Peyer's patch (tissue), 4 donors: ENCODE measurements around the gene TNFRSF13B. TPM values are rescaled to one million over a fixed set of nuclear protein-coding genes. Genes with fewer than 3 reads are reported as not detected.
"Not testable (repeated sequence)": the region's sequence is repeated elsewhere in the genome, so short reads cannot be mapped to it uniquely, and the experiment has no call there.

ENCODE experiments used
- DNase-seq, 3 donors: peaks; one replicate each; pipeline ENCODE4 v3.0.0-alpha.2; 2017 to 2019
- H3K27ac ChIP-seq, 4 donors: fragments of 200-600 bp; sonication (generic); one replicate each; pipeline ENCODE4 v1.5.1; 2016 to 2019
- H3K27me3 ChIP-seq, 2 donors: fragments of 200-600 bp; sonication (generic); one replicate each; pipeline ENCODE4 v1.5.1; 2019
- H3K36me3 ChIP-seq, 3 donors: fragments of 200-600 bp; sonication (generic); one replicate each; pipeline ENCODE4 v1.5.1; 2016 to 2019
- H3K4me1 ChIP-seq, 4 donors: fragments of 200-600 bp; sonication (generic); one replicate each; pipeline ENCODE4 v1.5.1; 2016 to 2019
- H3K4me3 ChIP-seq, 4 donors: fragments of 200-600 bp; sonication (generic); 1 replicate in 3 of 4; 2 replicates in 1 of 4; pipeline ENCODE4 v1.5.1; 2016 to 2019; ENCODE audit warnings: mild to moderate bottlenecking in 1 of 4
- H3K9me3 ChIP-seq, 4 donors: fragments of 200-600 bp; sonication (generic); one replicate each; pipeline ENCODE4 v1.5.1; 2016 to 2019; ENCODE audit warnings: mild to moderate bottlenecking in 1 of 4
- POLR2A ChIP-seq, 2 donors: fragments of 450-650 bp; IDR thresholded peaks; one replicate each; pipeline ENCODE4 v1.5.1; 2017; ENCODE audit warnings: antibody characterized with exemption in 2 of 2, mild to moderate bottlenecking in 2 of 2, moderate library complexity in 2 of 2
- total RNA-seq, 4 donors: library from RNA; depleted of rRNA; stranded (reverse); fragments of >200 nt; gene quantifications; one replicate each; pipeline ENCODE4 v1.1.0, GENCODE V29; 2016
- TF ChIP-seq, protein P1 (sequence below), 6 experiments: fragments of 450-650 bp in 4 of 6; fragments of 200-600 bp in 2 of 6; sonication (generic) in 1 of 6; IDR thresholded peaks; one replicate each; pipeline ENCODE4 v1.5.1; 2017 to 2019; ENCODE audit warnings: antibody characterized with exemption in 6 of 6, mild to moderate bottlenecking in 3 of 6, moderate library complexity in 1 of 6

The TNFRSF13B gene
- total RNA-seq, 4 donors from 2014 or later: 3.2 to 86.6 TPM; not detected in 2

GRCh38 chr17:16972346-16972745, 428 bp upstream of the TNFRSF13B start:
- TF ChIP-seq, protein P1, sequence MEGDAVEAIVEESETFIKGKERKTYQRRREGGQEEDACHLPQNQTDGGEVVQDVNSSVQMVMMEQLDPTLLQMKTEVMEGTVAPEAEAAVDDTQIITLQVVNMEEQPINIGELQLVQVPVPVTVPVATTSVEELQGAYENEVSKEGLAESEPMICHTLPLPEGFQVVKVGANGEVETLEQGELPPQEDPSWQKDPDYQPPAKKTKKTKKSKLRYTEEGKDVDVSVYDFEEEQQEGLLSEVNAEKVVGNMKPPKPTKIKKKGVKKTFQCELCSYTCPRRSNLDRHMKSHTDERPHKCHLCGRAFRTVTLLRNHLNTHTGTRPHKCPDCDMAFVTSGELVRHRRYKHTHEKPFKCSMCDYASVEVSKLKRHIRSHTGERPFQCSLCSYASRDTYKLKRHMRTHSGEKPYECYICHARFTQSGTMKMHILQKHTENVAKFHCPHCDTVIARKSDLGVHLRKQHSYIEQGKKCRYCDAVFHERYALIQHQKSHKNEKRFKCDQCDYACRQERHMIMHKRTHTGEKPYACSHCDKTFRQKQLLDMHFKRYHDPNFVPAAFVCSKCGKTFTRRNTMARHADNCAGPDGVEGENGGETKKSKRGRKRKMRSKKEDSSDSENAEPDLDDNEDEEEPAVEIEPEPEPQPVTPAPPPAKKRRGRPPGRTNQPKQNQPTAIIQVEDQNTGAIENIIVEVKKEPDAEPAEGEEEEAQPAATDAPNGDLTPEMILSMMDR (IDR thresholded peaks at IDR 0.05): no peak
- no peak for TF ChIP-seq POLR2A (IDR thresholded peaks at IDR 0.05)
- DNase-seq: no peak
- Histone ChIP-seq H3K9me3 (no peaks in the 10 kb centered on the region), H3K4me3 (peak overlapping the region in 1 of 4 donors; percentile 43), H3K36me3 (no peaks in the 10 kb centered on the region), H3K27ac (peak overlapping the region in 2 of 4 donors; percentile 74 to 85), H3K4me1 (peaks cover 0 to 11% (median 0%) of the 10 kb centered on the region in 4 donors), H3K27me3 (no peaks in the 10 kb centered on the region)

DNA sequence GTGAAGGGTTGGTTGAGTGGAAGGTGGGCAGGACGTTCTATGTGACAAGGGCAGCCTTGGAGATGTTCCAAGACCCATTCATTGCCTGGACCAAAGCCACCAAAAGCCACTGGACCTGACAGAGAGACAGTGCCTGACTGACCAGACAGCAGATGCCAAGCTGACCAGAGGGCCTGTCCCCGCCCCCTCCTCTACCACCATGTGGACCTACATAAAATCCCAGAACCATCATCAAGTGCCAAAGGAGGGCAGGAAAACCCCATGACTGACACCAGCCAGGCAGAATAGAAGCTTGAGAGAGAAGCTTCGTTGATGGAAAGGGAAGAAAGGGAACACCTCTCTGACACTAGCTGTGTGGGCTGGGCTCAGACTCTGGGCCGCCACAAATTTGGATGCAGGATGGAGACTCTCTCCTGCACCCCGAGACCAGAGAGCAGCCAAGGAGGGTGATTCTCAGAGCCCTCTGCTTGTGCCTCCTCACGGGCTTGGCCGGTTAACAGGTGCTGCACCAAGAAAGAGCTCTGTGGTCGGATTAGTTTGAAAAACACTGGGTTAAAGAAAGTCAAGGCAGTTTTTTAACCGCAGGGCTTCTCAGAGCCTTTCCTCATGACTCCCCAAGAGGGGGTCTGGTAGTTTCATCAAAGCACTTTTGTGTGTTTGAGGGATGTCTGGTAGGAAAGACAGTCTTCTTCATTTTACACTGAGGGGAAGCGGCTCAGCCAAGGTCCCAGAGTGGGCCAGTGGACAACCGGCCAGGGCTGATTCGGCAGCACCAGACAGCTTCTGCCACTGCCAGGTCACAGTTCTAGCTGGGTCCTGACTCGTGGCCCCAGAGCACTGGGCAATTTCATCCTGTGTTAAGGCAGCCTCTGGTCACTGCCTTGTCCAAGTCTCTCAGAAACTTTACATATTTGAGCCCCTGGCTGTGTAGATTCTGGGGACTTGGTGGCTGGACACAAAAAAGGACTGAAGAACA, 1.7 kb downstream of the TNFRSF13B start:
- peak overlapping the region in 2 of 4 donors; percentile 40 to 43 for H3K4me3 ChIP-seq
- H3K9me3 ChIP-seq: no peaks in the 10 kb centered on the region
- TF ChIP-seq, protein P1 (IDR thresholded peaks at IDR 0.05): no peak
- TF ChIP-seq POLR2A (IDR thresholded peaks at IDR 0.05): no peak
- H3K4me1 ChIP-seq: peaks cover 0 to 11% (median 0%) of the 10 kb centered on the region in 4 donors
- H3K36me3 ChIP-seq: no peaks in the 10 kb centered on the region
- DNase-seq: peak in 1 of 3 donors; percentile 45
- peak overlapping the region in 2 of 4 donors; percentile 74 to 85 for H3K27ac ChIP-seq
- H3K27me3 ChIP-seq: no peaks in the 10 kb centered on the region

DNA sequence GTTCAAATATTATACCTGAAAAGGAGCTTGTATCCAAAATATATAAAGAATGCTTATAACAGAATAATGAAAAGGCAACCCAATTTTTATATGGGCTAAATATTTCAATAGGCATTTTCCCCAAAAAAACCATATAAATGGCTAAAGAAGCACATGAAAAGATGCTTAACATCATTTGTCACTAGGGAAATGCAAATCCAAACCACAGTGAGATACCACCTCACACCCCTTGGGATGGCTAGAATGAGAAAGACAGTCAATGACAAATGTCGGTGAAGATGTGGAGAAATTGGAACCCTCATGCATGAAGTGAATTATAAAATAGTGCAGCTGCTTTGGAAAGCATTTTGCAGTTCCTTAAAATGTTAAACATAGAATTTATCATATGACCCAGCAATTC, 3.1 kb downstream of the TNFRSF13B start:
- Histone ChIP-seq H3K4me1 (no peaks in the 10 kb centered on the region), H3K4me3 (no peak overlapping the region), H3K27ac (peak overlapping the region in 2 of 4 donors; percentile 74 to 85), H3K36me3 (no peaks in the 10 kb centered on the region), H3K27me3 (no peaks in the 10 kb centered on the region), H3K9me3 (no peaks in the 10 kb centered on the region)
- TF ChIP-seq POLR2A (IDR thresholded peaks at IDR 0.05): no peak
- TF ChIP-seq, protein P1 (IDR thresholded peaks at IDR 0.05): no peak
- no peak for DNase-seq

DNA sequence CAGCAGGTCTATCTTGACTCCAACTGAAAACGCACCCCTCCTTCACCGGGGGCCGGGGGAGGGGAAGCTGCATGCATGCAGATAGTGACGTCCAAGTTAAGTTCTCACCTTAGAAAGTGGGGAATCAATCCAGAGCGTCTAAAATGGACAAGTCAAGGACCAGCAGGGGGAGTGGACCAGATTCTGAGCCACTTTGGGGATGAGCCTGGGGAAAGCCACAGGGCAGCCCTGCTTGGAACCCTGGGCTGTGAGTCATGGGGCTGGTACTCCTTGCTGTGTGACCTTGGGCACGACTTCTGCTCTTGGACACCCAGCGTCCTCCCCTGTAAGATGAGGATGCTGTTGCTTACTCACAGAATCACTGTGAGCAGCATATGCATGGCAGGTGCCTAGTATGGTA, 9.1 kb downstream of the TNFRSF13B start:
- TF ChIP-seq POLR2A (IDR thresholded peaks at IDR 0.05): no peak
- TF ChIP-seq, protein P1 (IDR thresholded peaks at IDR 0.05): no peak
- H3K27me3 ChIP-seq: no peaks in the 10 kb centered on the region
- no peak overlapping the region for H3K27ac ChIP-seq
- H3K4me3 ChIP-seq: no peak overlapping the region
- no peaks in the 10 kb centered on the region for H3K9me3 ChIP-seq
- H3K4me1 ChIP-seq: no peaks in the 10 kb centered on the region
- no peaks in the 10 kb centered on the region for H3K36me3 ChIP-seq
- DNase-seq: peak in 1 of 3 donors; percentile 38

GRCh38 chr17:16961792-16962191, 10.1 kb downstream of the TNFRSF13B start:
- Histone ChIP-seq H3K27me3 (no peaks in the 10 kb centered on the region), H3K4me3 (no peak overlapping the region), H3K9me3 (no peaks in the 10 kb centered on the region), H3K27ac (peak overlapping the region in 1 of 4 donors; percentile 38), H3K36me3 (no peaks in the 10 kb centered on the region), H3K4me1 (no peaks in the 10 kb centered on the region)
- TF ChIP-seq, protein P1 (IDR thresholded peaks at IDR 0.05): no peak
- no peak for TF ChIP-seq POLR2A (IDR thresholded peaks at IDR 0.05)
- DNase-seq: no peak

- H3K27me3 ChIP-seq, H3K36me3 ChIP-seq, H3K4me1 ChIP-seq, DNase-seq, H3K4me3 ChIP-seq, H3K9me3 ChIP-seq, H3K27ac ChIP-seq: not testable (repeated sequence)
Measured at GRCh38 chr17:16961022-16961421, 10.9 kb downstream of the TNFRSF13B start.

GRCh38 chr17:16955011-16955410, 16.9 kb downstream of the TNFRSF13B start:
- not testable (repeated sequence) for H3K9me3 ChIP-seq, H3K36me3 ChIP-seq, DNase-seq, H3K27me3 ChIP-seq, H3K4me3 ChIP-seq, H3K4me1 ChIP-seq, H3K27ac ChIP-seq
